Measurements from ENCODE around the gene IL25. TPM values are rescaled to one million over a fixed set of nuclear protein-coding genes. Genes with fewer than 3 reads are reported as not detected.

IL25 gene
- total and polyA plus RNA-seq, 2 experiments from 2014 or later = not detected

DNA sequence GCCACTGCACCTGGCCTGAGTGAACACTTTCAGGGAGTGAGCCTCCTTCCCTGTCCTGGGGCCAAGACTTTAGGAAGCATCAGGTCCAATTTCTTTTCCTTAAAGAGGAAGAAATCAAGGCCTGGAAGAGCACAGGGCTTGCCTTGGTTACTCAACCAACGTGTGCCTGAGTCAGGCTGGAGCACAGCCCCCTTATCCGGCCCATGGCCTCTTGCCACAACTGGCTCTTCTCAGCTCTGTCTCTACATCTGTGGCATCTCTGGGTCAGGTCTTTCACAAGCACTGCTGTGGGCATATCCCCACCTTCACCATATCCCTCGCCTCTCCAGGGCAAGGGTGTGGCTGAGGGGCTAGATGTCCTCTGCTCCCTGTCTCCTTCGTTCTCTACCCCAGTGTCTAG lies 28.7 kb downstream of the IL25 start:
- no peaks in the 10 kb centered on the region for H3K27me3 ChIP-seq
- no peak overlapping the region for H3K4me3 ChIP-seq
- no peaks in the 10 kb centered on the region for H3K36me3 ChIP-seq (replicated peaks; ENCODE audit: insufficient read depth, low read depth)
- no peak overlapping the region for H2AFZ ChIP-seq
- 93% methylated on average over 4 of the region's 4 CpGs for WGBS (ENCODE audit: low lambda C conversion rate, missing lambda C conversion rate)
- H3K9me3 ChIP-seq (ENCODE audit: low read depth) = no peaks in the 10 kb centered on the region
- no peaks in the 10 kb centered on the region for H3K4me1 ChIP-seq (ENCODE audit: insufficient read depth)
- H4K20me1 ChIP-seq (ENCODE audit: insufficient read depth, poor library complexity, severe bottlenecking) = no peaks in the 10 kb centered on the region
- H3K79me2 ChIP-seq = no peaks in the 10 kb centered on the region
- no peak overlapping the region for H3K27ac ChIP-seq
- no peak for DNase-seq (ENCODE audit: low spot score)
- H3K9me2 ChIP-seq (replicated peaks; ENCODE audit: insufficient read depth) = no peaks in the 10 kb centered on the region
- no peak overlapping the region for H3K4me2 ChIP-seq
- TF ChIP-seq EZH2phosphoT487 (IDR thresholded peaks at IDR 0.05; ENCODE audit: low read depth, severe bottlenecking, unreplicated experiment) = no peak
- TF ChIP-seq EZH2 (IDR thresholded peaks at IDR 0.05; ENCODE audit: borderline replicate concordance) = no peak
- TF ChIP-seq, protein P1, sequence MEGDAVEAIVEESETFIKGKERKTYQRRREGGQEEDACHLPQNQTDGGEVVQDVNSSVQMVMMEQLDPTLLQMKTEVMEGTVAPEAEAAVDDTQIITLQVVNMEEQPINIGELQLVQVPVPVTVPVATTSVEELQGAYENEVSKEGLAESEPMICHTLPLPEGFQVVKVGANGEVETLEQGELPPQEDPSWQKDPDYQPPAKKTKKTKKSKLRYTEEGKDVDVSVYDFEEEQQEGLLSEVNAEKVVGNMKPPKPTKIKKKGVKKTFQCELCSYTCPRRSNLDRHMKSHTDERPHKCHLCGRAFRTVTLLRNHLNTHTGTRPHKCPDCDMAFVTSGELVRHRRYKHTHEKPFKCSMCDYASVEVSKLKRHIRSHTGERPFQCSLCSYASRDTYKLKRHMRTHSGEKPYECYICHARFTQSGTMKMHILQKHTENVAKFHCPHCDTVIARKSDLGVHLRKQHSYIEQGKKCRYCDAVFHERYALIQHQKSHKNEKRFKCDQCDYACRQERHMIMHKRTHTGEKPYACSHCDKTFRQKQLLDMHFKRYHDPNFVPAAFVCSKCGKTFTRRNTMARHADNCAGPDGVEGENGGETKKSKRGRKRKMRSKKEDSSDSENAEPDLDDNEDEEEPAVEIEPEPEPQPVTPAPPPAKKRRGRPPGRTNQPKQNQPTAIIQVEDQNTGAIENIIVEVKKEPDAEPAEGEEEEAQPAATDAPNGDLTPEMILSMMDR (IDR thresholded peaks at IDR 0.05; ENCODE audit: poor library complexity) = no peak

DNA sequence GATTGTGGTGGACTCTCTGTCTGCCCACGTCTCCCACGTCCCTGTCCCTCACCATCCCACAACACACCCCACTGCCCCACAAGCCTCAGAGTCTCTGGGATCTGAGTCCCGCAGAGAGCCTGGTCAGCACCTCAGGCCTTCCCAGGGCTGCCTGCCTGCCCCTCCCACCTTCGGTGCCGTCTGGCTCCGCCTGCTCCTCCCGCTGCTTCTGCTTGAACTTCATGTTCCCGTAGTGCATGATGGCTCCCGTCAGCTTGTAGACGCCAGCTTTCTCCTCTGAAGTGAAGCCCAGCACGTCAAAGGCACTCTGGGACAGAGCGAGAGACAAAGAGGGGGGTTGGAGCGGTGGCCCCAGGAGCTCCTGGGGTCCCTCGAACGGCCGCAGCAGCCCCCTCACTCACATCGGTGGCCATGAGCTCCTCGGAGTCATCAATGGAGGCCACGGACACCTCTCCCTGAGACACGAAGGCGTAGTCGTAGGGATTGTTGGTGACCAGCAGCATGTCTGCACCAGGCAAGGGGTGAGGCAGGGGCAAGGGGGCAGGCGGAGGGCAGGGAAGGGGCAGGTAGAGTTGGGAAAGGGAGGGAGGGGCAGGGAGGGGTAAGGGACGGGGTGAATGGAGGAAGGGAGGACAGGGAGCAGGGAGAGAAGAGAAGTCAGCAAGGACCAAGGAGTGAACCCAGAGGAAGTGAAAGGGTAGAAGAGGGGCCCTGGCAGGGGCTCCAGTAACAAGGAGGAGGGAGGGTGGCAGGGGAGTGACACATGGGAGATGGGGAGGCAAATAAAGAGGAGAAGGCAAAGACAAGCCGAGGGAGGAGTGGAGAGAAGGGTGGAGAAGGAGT lies 29.9 kb downstream of the IL25 start:
- Histone ChIP-seq H4K20me1 (ENCODE audit: insufficient read depth, poor library complexity, severe bottlenecking) (no peaks in the 10 kb centered on the region), H3K9me2 (replicated peaks; ENCODE audit: insufficient read depth) (no peaks in the 10 kb centered on the region), H3K36me3 (replicated peaks; ENCODE audit: insufficient read depth, low read depth) (no peaks in the 10 kb centered on the region), H2AFZ (no peak overlapping the region), H3K4me2 (no peak overlapping the region), H3K4me3 (no peak overlapping the region), H3K4me1 (ENCODE audit: insufficient read depth) (no peaks in the 10 kb centered on the region), H3K79me2 (no peaks in the 10 kb centered on the region), H3K27ac (no peak overlapping the region), H3K27me3 (no peaks in the 10 kb centered on the region), H3K9me3 (ENCODE audit: low read depth) (no peaks in the 10 kb centered on the region)
- WGBS (ENCODE audit: low lambda C conversion rate, missing lambda C conversion rate) = 61% methylated on average over 22 of the region's 25 CpGs
- TF ChIP-seq EZH2 (IDR thresholded peaks at IDR 0.05; ENCODE audit: borderline replicate concordance) = no peak
- TF ChIP-seq, protein P1 (IDR thresholded peaks at IDR 0.05; ENCODE audit: poor library complexity) = no peak
- TF ChIP-seq EZH2phosphoT487 (IDR thresholded peaks at IDR 0.05; ENCODE audit: low read depth, severe bottlenecking, unreplicated experiment) = no peak
- DNase-seq (ENCODE audit: low spot score) = peak; percentile 26

DNA sequence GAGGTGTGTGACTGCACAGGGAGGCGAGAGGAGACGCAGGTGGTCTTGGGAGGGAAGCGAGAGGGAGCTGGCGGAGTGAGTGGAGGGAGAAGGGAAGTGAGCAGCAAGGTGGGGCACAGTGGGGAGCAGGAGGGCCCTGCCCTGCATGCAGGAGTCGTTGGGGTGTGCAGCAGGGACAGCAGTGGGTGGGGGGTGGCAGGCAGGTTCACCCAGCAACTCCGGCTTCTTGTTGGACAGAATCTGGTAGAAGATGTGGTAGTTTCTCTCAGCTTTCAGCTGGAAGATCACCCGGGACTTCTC lies 30.5 kb downstream of the IL25 start:
- no peak for DNase-seq (ENCODE audit: low spot score)
- Histone ChIP-seq H4K20me1 (ENCODE audit: insufficient read depth, poor library complexity, severe bottlenecking) (no peaks in the 10 kb centered on the region), H2AFZ (no peak overlapping the region), H3K9me2 (replicated peaks; ENCODE audit: insufficient read depth) (no peaks in the 10 kb centered on the region), H3K36me3 (replicated peaks; ENCODE audit: insufficient read depth, low read depth) (no peaks in the 10 kb centered on the region), H3K79me2 (no peaks in the 10 kb centered on the region), H3K9me3 (ENCODE audit: low read depth) (no peaks in the 10 kb centered on the region), H3K27ac (no peak overlapping the region), H3K27me3 (no peaks in the 10 kb centered on the region), H3K4me2 (no peak overlapping the region), H3K4me3 (no peak overlapping the region), H3K4me1 (ENCODE audit: insufficient read depth) (no peaks in the 10 kb centered on the region)
- TF ChIP-seq, protein P1 (IDR thresholded peaks at IDR 0.05; ENCODE audit: poor library complexity) = no peak
- TF ChIP-seq EZH2phosphoT487 (IDR thresholded peaks at IDR 0.05; ENCODE audit: low read depth, severe bottlenecking, unreplicated experiment) (no peak), EZH2 (IDR thresholded peaks at IDR 0.05; ENCODE audit: borderline replicate concordance) (no peak)
- WGBS (ENCODE audit: low lambda C conversion rate, missing lambda C conversion rate) = 79% methylated on average over 7 of the region's 7 CpGs

Data from hepatocyte (in vitro differentiated cells).